Neural cell (in vitro differentiated cells): ENCODE results near the gene PPFIBP2.

ENCODE experiments used
- CTCF ChIP-seq: fragments of 450-650 bp; IDR thresholded peaks from 2 replicates; pipeline ENCODE4 v1.5.1; 2014; ENCODE audit warnings: antibody characterized with exemption, mild to moderate bottlenecking, moderate library complexity; ENCODE audit not compliant: poor library complexity, severe bottlenecking
- EP300 ChIP-seq: fragments of 450-650 bp; conservative IDR thresholded peaks from 2 replicates; pipeline ENCODE4 v1.6.1; 2014; ENCODE audit warnings: antibody characterized with exemption, mild to moderate bottlenecking, moderate library complexity; ENCODE audit not compliant: poor library complexity, severe bottlenecking
- EZH2 ChIP-seq: fragments of 200-600, 300-800 bp; shearing (Covaris generic), sonication (generic); IDR thresholded peaks from 2 replicates; pipeline ENCODE4 v1.6.1; 2014; ENCODE audit warnings: antibody characterized with exemption, low read length, borderline replicate concordance, mild to moderate bottlenecking; ENCODE audit not compliant: insufficient read depth, poor library complexity, severe bottlenecking
- POLR2AphosphoS5 ChIP-seq: IDR thresholded peaks from 2 replicates; pipeline ENCODE4 v1.6.1; 2012
- RAD21 ChIP-seq: fragments of 450-650 bp; conservative IDR thresholded peaks from 2 replicates; pipeline ENCODE4 v1.6.1; 2014; ENCODE audit warnings: antibody characterized with exemption, mild to moderate bottlenecking, moderate library complexity
- TAF1 ChIP-seq: IDR thresholded peaks from 2 replicates; pipeline ENCODE4 v1.6.1; 2012; ENCODE audit warnings: low read depth

GRCh38 chr11:7668464-7668863 lies 154.7 kb downstream of the PPFIBP2 start:
- no peak for TF ChIP-seq CTCF
- TF ChIP-seq TAF1: no peak
- TF ChIP-seq RAD21: no peak
- TF ChIP-seq EP300: no peak
- TF ChIP-seq POLR2AphosphoS5: no peak
- TF ChIP-seq EZH2: no peak
